Activated T-cell treated with anti-CD3 and anti-CD28 coated beads for 24 hours (primary cell): ENCODE results near the gene KRT86.
"Not testable (repeated sequence)": the region's sequence is repeated elsewhere in the genome, so short reads cannot be mapped to it uniquely, and the experiment has no call there.

Experiments
- DNase-seq: peaks from one replicate; pipeline ENCODE4 v3.0.0-alpha.2; 2020; ENCODE audit warnings: low read depth

The KRT86 gene

GRCh38 chr12:52251367-52252051 lies 22.9 kb upstream of the KRT86 start:
- no peak for DNase-seq

- DNase-seq, result not testable (repeated sequence)
These were observed 22.2 kb upstream of the KRT86 start for GRCh38 chr12:52252175-52252615.

- DNase-seq, result no peak
These were observed 21.6 kb upstream of the KRT86 start for GRCh38 chr12:52252728-52253343.

- no peak for DNase-seq
These were observed 20.9 kb upstream of the KRT86 start for GRCh38 chr12:52253391-52254179.

- DNase-seq, result no peak
These were observed 20.1 kb upstream of the KRT86 start for GRCh38 chr12:52254180-52254964.

- no peak for DNase-seq
These were observed 19.3 kb upstream of the KRT86 start for GRCh38 chr12:52254965-52255751.

GRCh38 chr12:52255926-52256583 lies 18.4 kb upstream of the KRT86 start:
- DNase-seq, result no peak

GRCh38 chr12:52256584-52256935 lies 17.9 kb upstream of the KRT86 start:
- no peak for DNase-seq

GRCh38 chr12:52257074-52257551 lies 17.3 kb upstream of the KRT86 start:
- no peak for DNase-seq

- DNase-seq, result not testable (repeated sequence)
These were observed 16.5 kb upstream of the KRT86 start for GRCh38 chr12:52257922-52258321.

- DNase-seq, result no peak
These were observed 16.0 kb upstream of the KRT86 start for GRCh38 chr12:52258335-52258901.

- DNase-seq, result no peak
These were observed 14.7 kb upstream of the KRT86 start for GRCh38 chr12:52259657-52260243.

- DNase-seq, result no peak
These were observed 13.9 kb upstream of the KRT86 start for GRCh38 chr12:52260361-52261207.

GRCh38 chr12:52261208-52261484 lies 13.3 kb upstream of the KRT86 start:
- no peak for DNase-seq

GRCh38 chr12:52262286-52262685 lies 12.2 kb upstream of the KRT86 start:
- no peak for DNase-seq

- DNase-seq, result no peak
These were observed 10.5 kb upstream of the KRT86 start for GRCh38 chr12:52263761-52264434.

GRCh38 chr12:52264435-52264825 lies 10.0 kb upstream of the KRT86 start:
- DNase-seq, result no peak

- no peak for DNase-seq
These were observed 7.9 kb upstream of the KRT86 start for GRCh38 chr12:52266514-52266913.

GRCh38 chr12:52267266-52267665 lies 7.2 kb upstream of the KRT86 start:
- no peak for DNase-seq
